Ascending aorta (tissue), 2 donors: ENCODE measurements around the gene RAB3IL1. TPM values are rescaled to one million over a fixed set of nuclear protein-coding genes. Genes with fewer than 3 reads are reported as not detected.

Source experiments
- DNase-seq, 2 donors: peaks; one replicate each; pipeline ENCODE4 v3.0.0-alpha.2; 2019; ENCODE audit warnings: low spot score in 2 of 2
- H3K27ac ChIP-seq, 2 donors: fragments of 200-600 bp; sonication (generic); one replicate each; pipeline ENCODE4 v1.5.1; 2016 to 2017; ENCODE audit warnings: mild to moderate bottlenecking in 1 of 2
- H3K27me3 ChIP-seq: fragments of 200-600 bp; sonication (generic); one replicate; pipeline ENCODE4 v1.5.1; 2017
- H3K36me3 ChIP-seq, 2 donors: fragments of 200-600 bp; sonication (generic); one replicate each; pipeline ENCODE4 v1.5.1; 2016
- H3K4me1 ChIP-seq, 2 donors: fragments of 200-600 bp; sonication (generic); one replicate each; pipeline ENCODE4 v1.5.1; 2016 to 2017; ENCODE audit warnings: mild to moderate bottlenecking in 1 of 2
- H3K4me3 ChIP-seq, 2 donors: fragments of 200-600 bp; sonication (generic); one replicate each; pipeline ENCODE4 v1.5.1; 2016 to 2017; ENCODE audit warnings: mild to moderate bottlenecking in 1 of 2
- H3K9me3 ChIP-seq, 2 donors: fragments of 200-600 bp; sonication (generic); one replicate each; pipeline ENCODE4 v1.5.1; 2016
- CTCF ChIP-seq, 3 experiments: fragments of 200-600 bp in 2 of 3; fragments of 450-650 bp in 1 of 3; sonication (generic) in 2 of 3; IDR thresholded peaks; one replicate each; pipeline ENCODE4 v1.5.1; 2016 to 2019; ENCODE audit warnings: antibody characterized with exemption in 3 of 3, mild to moderate bottlenecking in 1 of 3, moderate library complexity in 1 of 3
- intact Hi-C: fragments of 100-400 bp; cut with DNase I; formaldehyde crosslinking; loops from one replicate; pipeline ENCODE4 v1.15.1; 2023
- total RNA-seq: library from RNA; depleted of rRNA; stranded (reverse); fragments of >200 nt; gene quantifications from one replicate; pipeline ENCODE4 v1.1.0, GENCODE V29; 2016

The RAB3IL1 gene
- total RNA-seq, 1 donor from 2014 or later: 23.2 TPM

DNA sequence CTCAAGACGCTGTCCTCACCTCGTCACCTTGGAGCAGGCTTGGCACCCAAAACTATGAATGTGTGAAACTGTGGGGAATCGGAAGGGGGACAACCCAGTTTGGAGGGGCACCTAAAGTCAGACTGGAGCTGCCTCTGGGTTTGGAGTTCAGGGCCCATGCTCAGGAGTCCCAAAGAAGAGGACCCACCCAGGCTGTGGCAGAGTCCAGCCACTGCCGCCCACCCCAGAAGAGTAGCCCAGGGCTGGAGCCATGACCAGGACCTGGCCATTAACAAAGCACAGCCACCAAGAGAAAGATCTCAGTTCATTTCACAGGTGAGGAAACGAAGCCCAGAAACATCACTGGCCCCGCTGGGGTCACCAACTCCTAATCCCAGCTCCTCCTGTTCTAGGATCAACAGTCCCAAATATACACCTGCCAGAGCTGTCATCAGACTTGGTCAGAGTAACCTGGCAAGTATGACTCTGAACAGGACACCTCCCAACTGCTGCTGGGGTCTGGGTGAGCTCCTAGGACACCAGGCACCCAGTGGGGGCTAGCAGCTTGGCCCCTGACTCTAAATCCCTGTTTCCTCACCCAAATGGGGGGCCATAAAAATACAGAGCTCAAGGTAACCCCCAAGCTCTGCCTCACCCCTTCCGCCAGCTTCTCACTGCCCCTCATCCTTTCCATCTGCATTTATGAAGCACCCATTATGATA, 2.7 kb downstream of the RAB3IL1 start:
- Histone ChIP-seq H3K27me3 (no peaks in the 10 kb centered on the region), H3K4me1 (peaks cover 3 to 8% of the 10 kb centered on the region in 2 donors), H3K9me3 (no peaks in the 10 kb centered on the region), H3K4me3 (no peak overlapping the region), H3K27ac (peak overlapping the region in 1 of 2 donors; percentile 10), H3K36me3 (no peaks in the 10 kb centered on the region)
- TF ChIP-seq CTCF (IDR thresholded peaks at IDR 0.05): no peak
- peak in 1 of 2 donors; percentile 53 for DNase-seq
- intact Hi-C loops: no loop called here

DNA sequence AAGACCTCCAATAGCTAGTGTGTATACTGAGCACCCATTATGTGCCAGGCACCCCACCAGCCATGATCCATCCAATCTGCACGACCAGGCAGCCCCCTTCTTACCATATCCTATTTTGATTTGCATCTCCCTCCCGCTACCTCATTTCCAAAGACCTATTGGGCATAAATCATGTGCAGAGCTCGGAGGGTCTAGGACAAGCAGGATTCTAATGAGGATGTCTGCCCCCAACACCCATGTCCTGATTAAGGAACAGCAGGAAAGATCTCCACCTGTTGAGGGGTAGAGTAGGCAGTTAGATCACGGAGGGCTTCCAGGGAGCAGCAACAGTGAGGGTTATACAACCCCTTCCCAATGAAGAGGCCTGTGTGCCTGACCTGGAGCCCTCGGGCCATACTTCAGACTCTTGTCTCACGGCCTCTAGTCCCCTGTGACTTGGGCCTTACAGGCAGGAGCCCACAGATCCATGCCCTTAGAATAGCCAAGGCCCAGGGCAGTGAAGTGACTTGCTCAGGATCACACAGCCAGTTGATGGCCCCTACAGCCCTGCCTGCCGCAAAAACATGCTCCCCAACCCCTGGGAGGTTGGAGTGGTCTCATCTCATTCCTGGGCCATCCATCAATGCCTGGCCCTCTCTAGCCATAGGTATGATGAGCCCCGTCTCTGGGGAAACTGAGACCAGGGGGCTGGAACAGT, 3.5 kb downstream of the RAB3IL1 start:
- Histone ChIP-seq H3K9me3 (no peaks in the 10 kb centered on the region), H3K4me1 (peaks cover 3 to 12% of the 10 kb centered on the region in 2 donors), H3K27me3 (no peaks in the 10 kb centered on the region), H3K27ac (no peak overlapping the region), H3K36me3 (no peaks in the 10 kb centered on the region), H3K4me3 (no peak overlapping the region)
- peak in 1 of 2 donors; percentile 57 for DNase-seq
- TF ChIP-seq CTCF (IDR thresholded peaks at IDR 0.05): no peak
- intact Hi-C loops: no loop called here

GRCh38 chr11:61912991-61913698, 4.2 kb downstream of the RAB3IL1 start:
- peak overlapping the region in 1 of 2 donors; percentile 11 for H3K27ac ChIP-seq
- DNase-seq: peak in 1 of 2 donors; percentile 44
- H3K27me3 ChIP-seq: no peaks in the 10 kb centered on the region
- TF ChIP-seq CTCF (IDR thresholded peaks at IDR 0.05): no peak
- no peak overlapping the region for H3K4me3 ChIP-seq
- peaks cover 3 to 10% of the 10 kb centered on the region in 2 donors for H3K4me1 ChIP-seq
- no peaks in the 10 kb centered on the region for H3K9me3 ChIP-seq
- H3K36me3 ChIP-seq: no peaks in the 10 kb centered on the region
- intact Hi-C loops: no loop called here

DNA sequence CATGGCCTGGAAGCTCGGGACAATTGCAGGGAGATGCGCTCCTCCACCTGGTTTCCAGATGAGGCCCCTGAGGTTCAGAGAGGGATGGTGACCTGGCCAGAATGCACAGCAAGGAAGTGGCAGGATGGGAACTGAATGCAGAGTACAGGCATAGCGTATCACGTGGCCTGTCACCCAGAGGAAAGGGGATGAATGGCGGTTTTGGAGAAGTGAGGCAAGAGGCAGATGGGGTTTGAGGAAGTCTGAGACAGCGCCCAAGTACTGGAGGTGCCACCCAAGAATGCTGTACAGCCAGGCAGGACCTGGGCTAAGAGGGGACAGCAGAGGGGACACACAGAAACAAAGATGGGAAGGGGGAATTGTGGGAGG, 4.9 kb downstream of the RAB3IL1 start:
- no peak for TF ChIP-seq CTCF (IDR thresholded peaks at IDR 0.05)
- H3K4me1 ChIP-seq: peaks cover 3 to 6% of the 10 kb centered on the region in 2 donors
- peaks cover 0 to under 1% of the 10 kb centered on the region in 2 donors for H3K36me3 ChIP-seq
- DNase-seq: peak in 1 of 2 donors; percentile 68
- no peaks in the 10 kb centered on the region for H3K27me3 ChIP-seq
- intact Hi-C loops: no loop called here
- H3K27ac ChIP-seq: no peak overlapping the region
- no peaks in the 10 kb centered on the region for H3K9me3 ChIP-seq
- H3K4me3 ChIP-seq: no peak overlapping the region

DNA sequence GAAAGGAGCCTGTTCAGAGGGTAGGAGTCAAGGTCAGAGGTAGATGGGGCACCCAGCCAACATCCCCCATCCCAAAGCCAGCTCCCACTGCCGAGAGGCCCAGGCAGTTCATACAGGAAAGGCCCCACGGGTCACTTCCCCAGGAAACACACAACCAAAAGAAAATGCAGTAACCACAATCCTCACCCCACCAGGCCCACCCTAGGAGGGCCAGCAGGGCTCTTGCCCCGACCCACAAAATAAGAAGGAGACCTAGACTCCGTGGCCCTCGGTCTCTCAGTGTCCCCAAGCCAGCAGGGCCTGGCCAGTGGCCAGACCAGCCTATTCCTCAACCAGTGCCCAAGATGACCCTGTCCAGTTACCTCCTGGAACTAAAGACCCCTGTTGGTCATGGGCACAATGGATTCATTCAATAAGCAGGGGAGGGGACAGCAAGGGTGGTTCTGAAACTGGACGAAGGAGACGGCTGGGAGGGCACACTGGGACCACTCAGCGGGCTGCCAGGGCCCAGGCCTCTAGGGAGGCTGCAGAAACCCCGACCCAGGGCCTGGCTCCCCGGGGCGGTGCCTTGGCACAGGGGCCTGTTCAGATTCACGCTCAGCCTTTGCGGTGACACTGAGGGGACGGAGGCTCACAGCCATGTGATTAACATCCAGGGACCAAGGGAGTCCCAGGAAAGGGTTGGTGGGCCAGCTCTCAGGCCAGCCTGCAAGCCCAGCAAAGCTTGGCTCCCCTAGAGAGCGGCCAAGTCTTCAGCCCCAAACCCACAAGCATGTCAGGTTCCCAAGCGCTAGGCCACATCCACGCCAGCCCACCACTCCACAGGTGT, 5.5 kb downstream of the RAB3IL1 start:
- peaks cover 2 to 6% of the 10 kb centered on the region in 2 donors for H3K4me1 ChIP-seq
- H3K4me3 ChIP-seq: no peak overlapping the region
- H3K36me3 ChIP-seq: peaks cover 3 to 6% of the 10 kb centered on the region in 2 donors
- H3K9me3 ChIP-seq: no peaks in the 10 kb centered on the region
- H3K27me3 ChIP-seq: no peaks in the 10 kb centered on the region
- intact Hi-C loops: no loop called here
- no peak overlapping the region for H3K27ac ChIP-seq
- no peak for TF ChIP-seq CTCF (IDR thresholded peaks at IDR 0.05)
- DNase-seq: peak in 1 of 2 donors; percentile 64
